PC-3 (cell line): Measurements from ENCODE around the gene GABRD. TPM values are rescaled to one million over a fixed set of nuclear protein-coding genes. Genes with fewer than 3 reads are reported as not detected.

Source experiments
- ATAC-seq: fragments of 200-7000 bp; cut with Tn5 transposase; 2 replicates; pipeline ENCODE4 v1.9.1; 2020; ENCODE audit warnings: mild to moderate bottlenecking, moderate library complexity
- BruUV-seq: library from RNA; stranded (reverse); fragments of 400-500 nt; replicated peaks from 2 replicates; lab custom pipeline; 2021; lab: Mats Ljungman, UMichigan
- CTCF ChIA-PET: fragments of 300-600 bp; sonication (Branson Sonifier 250); formaldehyde crosslinking; loops from one replicate; lab custom pipeline; 2022; ENCODE audit warnings: antibody characterized with exemption; lab: Charles Lee
- POLR2A ChIA-PET: fragments of 300-600 bp; sonication (Branson Sonifier 250); formaldehyde crosslinking; loops from one replicate; lab custom pipeline; 2022; ENCODE audit warnings: antibody characterized with exemption; ENCODE audit not compliant: unreplicated experiment; lab: Charles Lee
- DNase-seq: peaks from one replicate; pipeline ENCODE4 v3.0.0-alpha.2; 2015
- H2AFZ ChIP-seq: fragments of 300-600 bp; sonication (generic); 2 replicates; pipeline ENCODE4 v1.6.0; 2016; ENCODE audit warnings: antibody characterized with exemption, low read length
- H3F3A ChIP-seq: fragments of 300-600 bp; sonication (generic); one replicate; pipeline ENCODE4 v1.6.0; 2017; ENCODE audit warnings: antibody characterized with exemption, low read length, control low read depth, mild to moderate bottlenecking; ENCODE audit not compliant: unreplicated experiment
- H3K27ac ChIP-seq: fragments of 300-600 bp; sonication (generic); 2 replicates; pipeline ENCODE4 v1.5.1; 2016; ENCODE audit warnings: mild to moderate bottlenecking, low read length
- H3K27me3 ChIP-seq: fragments of 300-600 bp; sonication (generic); 2 replicates; pipeline ENCODE4 v1.6.1; 2016; ENCODE audit warnings: low read length, mixed read lengths
- H3K36me3 ChIP-seq: fragments of 300-600 bp; sonication (generic); 2 replicates; pipeline ENCODE4 v1.6.1; 2016; ENCODE audit warnings: low read depth, mixed run types, low read length, mixed read lengths
- H3K4me1 ChIP-seq: fragments of 300-600 bp; sonication (generic); 2 replicates; pipeline ENCODE4 v1.5.1; 2016; ENCODE audit warnings: low read length; ENCODE audit not compliant: insufficient read depth
- H3K4me2 ChIP-seq: fragments of 300-600 bp; sonication (generic); 2 replicates; pipeline ENCODE4 v1.6.0; 2016; ENCODE audit warnings: low read length
- H3K4me3 ChIP-seq: fragments of 300-600 bp; sonication (generic); 2 replicates; pipeline ENCODE4 v1.5.1; 2016; ENCODE audit warnings: mild to moderate bottlenecking, low read length, mixed read lengths
- H3K79me2 ChIP-seq: fragments of 300-600 bp; sonication (generic); 2 replicates; pipeline ENCODE4 v1.6.1; 2017; ENCODE audit warnings: low read length, mixed read lengths
- H3K9ac ChIP-seq: fragments of 300-600 bp; sonication (generic); 2 replicates; pipeline ENCODE4 v1.6.0; 2016; ENCODE audit warnings: mild to moderate bottlenecking, low read length
- H3K9me2 ChIP-seq: fragments of 300-600 bp; sonication (generic); replicated peaks from 2 replicates; pipeline ENCODE4 v1.6.1; 2016; ENCODE audit warnings: mixed run types, low read length, mixed read lengths
- H3K9me3 ChIP-seq: fragments of 300-600 bp; sonication (generic); 2 replicates; pipeline ENCODE4 v1.6.1; 2016; ENCODE audit warnings: low read length, mixed read lengths
- H4K20me1 ChIP-seq: fragments of 300-600 bp; sonication (generic); 2 replicates; pipeline ENCODE4 v1.6.1; 2016; ENCODE audit warnings: low read length, mixed read lengths
- EZH2 ChIP-seq: fragments of 300-600 bp; sonication (generic); IDR thresholded peaks from one replicate; pipeline ENCODE4 v1.6.1; 2017; ENCODE audit warnings: antibody characterized with exemption, mild to moderate bottlenecking, low read length; ENCODE audit not compliant: unreplicated experiment
- EZH2phosphoT487 ChIP-seq: fragments of 300-600 bp; sonication (generic); IDR thresholded peaks from 2 replicates; pipeline ENCODE4 v1.6.1; 2018; ENCODE audit warnings: mild to moderate bottlenecking, antibody characterized with exemption, low read length, borderline replicate concordance
- intact Hi-C: fragments of 100-400 bp; cut with micrococcal nuclease; formaldehyde crosslinking; loops from 2 replicates; pipeline ENCODE4 v1.9.0; 2023
- total RNA-seq: library from RNA; depleted of rRNA; stranded (reverse); fragments of >200 nt; gene quantifications from 2 replicates; pipeline ENCODE4 v1.2.3, GENCODE V29; 2014
- TF ChIP-seq, protein P1 (sequence below): fragments of 300-600 bp; sonication (generic); conservative IDR thresholded peaks from 2 replicates; pipeline ENCODE4 v1.5.1; 2017; ENCODE audit warnings: antibody characterized with exemption, low read depth, mild to moderate bottlenecking, low read length

GABRD gene
- total RNA-seq, 1 experiment from 2014 or later: not detected

GRCh38 chr1:2039251-2039650 lies 20.1 kb downstream of the GABRD start:
- H3K4me1 ChIP-seq: peaks cover 2% of the 10 kb centered on the region; the same call in 1 of the 2 replicates
- no peak overlapping the region for H3K4me3 ChIP-seq
- no peaks in the 10 kb centered on the region for H3K9me2 ChIP-seq
- H3K27ac ChIP-seq: no peak overlapping the region
- DNase-seq (no peak), ATAC-seq (no peak)
- no peak overlapping the region for H3K4me2 ChIP-seq
- H3K36me3 ChIP-seq: no peaks in the 10 kb centered on the region
- H3K27me3 ChIP-seq: no peaks in the 10 kb centered on the region
- no TSS peak for BruUV-seq
- no peaks in the 10 kb centered on the region for H4K20me1 ChIP-seq
- no peak overlapping the region for H2AFZ ChIP-seq
- no peak for TF ChIP-seq EZH2phosphoT487
- TF ChIP-seq, protein P1, sequence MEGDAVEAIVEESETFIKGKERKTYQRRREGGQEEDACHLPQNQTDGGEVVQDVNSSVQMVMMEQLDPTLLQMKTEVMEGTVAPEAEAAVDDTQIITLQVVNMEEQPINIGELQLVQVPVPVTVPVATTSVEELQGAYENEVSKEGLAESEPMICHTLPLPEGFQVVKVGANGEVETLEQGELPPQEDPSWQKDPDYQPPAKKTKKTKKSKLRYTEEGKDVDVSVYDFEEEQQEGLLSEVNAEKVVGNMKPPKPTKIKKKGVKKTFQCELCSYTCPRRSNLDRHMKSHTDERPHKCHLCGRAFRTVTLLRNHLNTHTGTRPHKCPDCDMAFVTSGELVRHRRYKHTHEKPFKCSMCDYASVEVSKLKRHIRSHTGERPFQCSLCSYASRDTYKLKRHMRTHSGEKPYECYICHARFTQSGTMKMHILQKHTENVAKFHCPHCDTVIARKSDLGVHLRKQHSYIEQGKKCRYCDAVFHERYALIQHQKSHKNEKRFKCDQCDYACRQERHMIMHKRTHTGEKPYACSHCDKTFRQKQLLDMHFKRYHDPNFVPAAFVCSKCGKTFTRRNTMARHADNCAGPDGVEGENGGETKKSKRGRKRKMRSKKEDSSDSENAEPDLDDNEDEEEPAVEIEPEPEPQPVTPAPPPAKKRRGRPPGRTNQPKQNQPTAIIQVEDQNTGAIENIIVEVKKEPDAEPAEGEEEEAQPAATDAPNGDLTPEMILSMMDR: no peak
- no peak for TF ChIP-seq EZH2
- no peaks in the 10 kb centered on the region for H3K79me2 ChIP-seq
- no peaks in the 10 kb centered on the region for H3F3A ChIP-seq
- ChIA-PET POLR2A (no interaction called here), CTCF (interaction anchor here (0.6 kb wide), 1 partner anchor 281 kb away, joined by 3 read pairs; no protein-coding TSS in a partner anchor)
- H3K9ac ChIP-seq: no peak overlapping the region
- intact Hi-C loops: no loop called here
- no peaks in the 10 kb centered on the region for H3K9me3 ChIP-seq

DNA sequence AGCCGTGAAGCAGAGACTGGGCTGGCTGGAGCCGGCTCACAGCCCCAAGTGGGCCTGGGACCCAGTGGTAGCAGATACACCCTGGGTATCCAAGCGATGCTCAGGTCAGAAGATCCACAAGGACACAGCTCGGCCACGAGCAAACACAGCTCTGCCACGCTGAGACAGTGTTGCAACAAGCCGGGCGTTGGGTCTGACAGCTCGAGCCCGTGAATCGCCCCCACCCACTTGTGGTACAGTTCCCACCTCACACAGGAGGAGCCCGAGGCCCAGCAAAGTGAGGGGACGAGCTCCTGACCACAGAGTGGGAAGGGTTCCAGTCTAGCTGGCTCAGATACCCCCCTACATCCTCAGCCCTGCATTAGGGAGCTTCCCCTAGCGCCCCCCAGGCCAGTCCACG lies 22.2 kb downstream of the GABRD start:
- ATAC-seq (no peak), DNase-seq (no peak)
- Histone ChIP-seq H3K4me2 (no peak overlapping the region), H3K27me3 (no peaks in the 10 kb centered on the region), H3K9me3 (no peaks in the 10 kb centered on the region), H4K20me1 (no peaks in the 10 kb centered on the region), H3K9me2 (no peaks in the 10 kb centered on the region), H3K36me3 (no peaks in the 10 kb centered on the region), H3K27ac (no peak overlapping the region), H3K4me1 (peaks cover 11% of the 10 kb centered on the region), H3K4me3 (no peak overlapping the region), H3F3A (no peaks in the 10 kb centered on the region), H3K9ac (no peak overlapping the region), H3K79me2 (no peaks in the 10 kb centered on the region), H2AFZ (no peak overlapping the region)
- ChIA-PET CTCF (interaction anchor here (0.5 kb wide), 1 partner anchor 44 kb away, joined by 7 read pairs; no protein-coding TSS in a partner anchor), POLR2A (no interaction called here)
- TF ChIP-seq, protein P1: no peak
- TF ChIP-seq EZH2: no peak
- TF ChIP-seq EZH2phosphoT487: no peak
- BruUV-seq: no TSS peak
- intact Hi-C loops: no loop called here

DNA sequence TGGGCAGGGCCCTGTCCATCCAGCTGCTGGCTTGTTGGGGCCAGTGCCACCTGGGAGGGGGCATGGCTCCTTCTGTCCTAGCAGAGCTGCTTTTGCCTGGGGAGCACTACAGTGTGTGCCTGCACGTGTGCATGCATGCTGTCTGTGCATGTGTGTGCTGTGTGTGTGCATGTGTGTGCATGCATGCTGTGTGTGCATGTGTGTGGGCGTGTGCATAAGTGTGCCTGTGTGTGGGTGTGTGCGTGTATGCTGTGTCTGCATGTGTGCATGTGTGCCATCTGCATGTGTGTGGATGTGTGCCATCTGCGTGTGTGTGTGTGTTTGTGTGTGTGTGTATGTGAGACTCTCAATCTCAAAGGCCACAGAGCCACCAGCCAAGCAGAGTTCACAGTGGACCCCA lies 22.7 kb downstream of the GABRD start:
- H3K27ac ChIP-seq: no peak overlapping the region
- H2AFZ ChIP-seq: no peak overlapping the region
- H3K4me1 ChIP-seq: peaks cover 11% of the 10 kb centered on the region
- H3K79me2 ChIP-seq: no peaks in the 10 kb centered on the region
- no peaks in the 10 kb centered on the region for H3F3A ChIP-seq
- H3K27me3 ChIP-seq: no peaks in the 10 kb centered on the region
- no peak overlapping the region for H3K9ac ChIP-seq
- no peaks in the 10 kb centered on the region for H3K36me3 ChIP-seq
- intact Hi-C loops: no loop called here
- TF ChIP-seq EZH2: no peak
- TF ChIP-seq EZH2phosphoT487: no peak
- TF ChIP-seq, protein P1: no peak
- no peaks in the 10 kb centered on the region for H4K20me1 ChIP-seq
- no TSS peak for BruUV-seq
- ChIA-PET CTCF (interaction anchor here (0.5 kb wide), 1 partner anchor 45 kb away, joined by 7 read pairs; no protein-coding TSS in a partner anchor), POLR2A (no interaction called here)
- no peak overlapping the region for H3K4me2 ChIP-seq
- H3K9me3 ChIP-seq: no peaks in the 10 kb centered on the region
- no peaks in the 10 kb centered on the region for H3K9me2 ChIP-seq
- H3K4me3 ChIP-seq: no peak overlapping the region
- DNase-seq: no peak
- no peak for ATAC-seq
